Esophagus mucosa (tissue), 1 donor: ENCODE measurements around the gene DENND6B. TPM values are rescaled to one million over a fixed set of nuclear protein-coding genes. Genes with fewer than 3 reads are reported as not detected.

Experiments used
- ATAC-seq: fragments of 200-7000 bp; cut with Tn5 transposase; one replicate; pipeline ENCODE4 v1.9.1; 2020
- total RNA-seq: library from RNA; stranded (reverse); gene quantifications from one replicate; pipeline ENCODE4 v1.2.4, GENCODE V29; 2023
- donor health status: DM: yes; HTN: yes; CAD: no.

The DENND6B gene
- total RNA-seq, 1 donor from 2014 or later = 2.3 TPM

DNA sequence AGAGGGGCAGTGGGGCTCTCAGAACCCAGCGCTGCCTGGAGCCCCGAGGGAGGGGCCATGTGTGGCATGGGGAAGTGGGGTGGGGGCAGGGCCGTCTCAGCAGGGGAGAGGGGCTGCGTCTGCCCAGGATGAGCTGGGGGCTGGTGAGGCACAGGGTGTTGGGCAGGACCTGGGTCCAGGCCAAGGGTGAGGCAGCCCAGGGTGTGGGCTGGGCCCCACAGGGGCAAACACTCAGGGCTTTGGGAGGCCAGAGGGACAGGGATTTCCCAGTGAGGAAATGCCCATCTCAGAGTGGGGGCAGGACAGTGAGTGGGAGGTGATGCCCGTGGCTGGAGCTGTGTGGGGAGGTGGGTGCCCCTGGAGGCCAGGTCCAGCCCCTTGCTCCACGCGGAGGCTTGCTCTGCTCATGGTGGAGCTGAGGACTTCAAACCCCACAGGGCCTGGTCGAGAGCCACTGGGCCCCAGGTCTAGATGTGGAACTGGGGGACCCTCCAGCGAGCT, 24.7 kb downstream of the DENND6B start:
- peak; percentile 5 for ATAC-seq

DNA sequence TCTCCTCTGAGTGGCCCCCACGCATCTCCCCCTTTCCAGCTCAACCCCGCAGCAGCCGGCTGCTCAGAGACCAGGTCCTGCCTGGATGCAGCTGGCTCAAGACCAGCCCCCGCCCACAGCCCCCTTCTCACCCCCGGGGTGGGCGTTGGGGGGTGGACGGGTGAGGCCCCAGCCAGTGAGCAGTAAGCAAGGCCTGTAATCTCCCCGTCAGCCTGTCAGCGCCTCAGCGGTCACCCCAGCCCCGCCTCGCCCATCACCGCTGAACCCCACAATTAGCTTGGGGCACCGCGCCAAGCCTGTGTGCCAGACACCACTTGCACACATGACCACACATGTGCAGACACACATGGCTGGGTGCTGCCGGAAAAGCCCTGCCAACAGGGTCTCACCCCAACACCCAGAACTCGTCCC, 25.2 kb downstream of the DENND6B start:
- ATAC-seq = peak; percentile 9

DNA sequence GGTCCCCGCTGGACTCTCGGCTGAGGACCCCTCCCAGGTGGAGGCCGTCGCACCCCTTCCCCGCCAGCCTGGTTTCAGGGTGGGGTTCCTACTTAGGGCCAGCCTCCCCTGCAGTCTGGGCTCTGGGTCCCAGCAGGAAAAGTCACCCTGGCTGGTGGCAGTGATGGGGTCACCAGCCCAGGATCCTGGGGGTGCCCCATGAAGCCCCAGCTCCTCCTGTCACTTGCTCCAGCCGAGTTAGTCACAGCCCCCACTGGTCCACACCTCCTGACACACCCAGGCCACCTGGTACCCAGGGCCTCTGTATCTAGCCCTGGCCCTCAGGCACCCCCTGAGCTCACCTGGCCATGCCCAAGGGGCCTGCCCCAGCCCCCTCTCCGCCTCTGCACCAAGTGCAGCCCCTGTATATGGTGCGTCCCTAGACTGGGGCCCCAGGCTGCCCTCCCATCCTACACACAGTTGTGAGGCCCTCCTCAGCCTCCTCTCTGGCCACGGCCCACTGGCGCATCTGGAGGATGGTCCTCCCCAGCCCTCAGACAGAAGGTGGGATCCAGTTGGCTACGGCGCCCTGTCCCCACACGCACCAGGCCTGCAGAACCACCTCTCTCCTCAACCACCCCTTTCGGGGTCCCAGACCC, 26.1 kb downstream of the DENND6B start:
- ATAC-seq = no peak

DNA sequence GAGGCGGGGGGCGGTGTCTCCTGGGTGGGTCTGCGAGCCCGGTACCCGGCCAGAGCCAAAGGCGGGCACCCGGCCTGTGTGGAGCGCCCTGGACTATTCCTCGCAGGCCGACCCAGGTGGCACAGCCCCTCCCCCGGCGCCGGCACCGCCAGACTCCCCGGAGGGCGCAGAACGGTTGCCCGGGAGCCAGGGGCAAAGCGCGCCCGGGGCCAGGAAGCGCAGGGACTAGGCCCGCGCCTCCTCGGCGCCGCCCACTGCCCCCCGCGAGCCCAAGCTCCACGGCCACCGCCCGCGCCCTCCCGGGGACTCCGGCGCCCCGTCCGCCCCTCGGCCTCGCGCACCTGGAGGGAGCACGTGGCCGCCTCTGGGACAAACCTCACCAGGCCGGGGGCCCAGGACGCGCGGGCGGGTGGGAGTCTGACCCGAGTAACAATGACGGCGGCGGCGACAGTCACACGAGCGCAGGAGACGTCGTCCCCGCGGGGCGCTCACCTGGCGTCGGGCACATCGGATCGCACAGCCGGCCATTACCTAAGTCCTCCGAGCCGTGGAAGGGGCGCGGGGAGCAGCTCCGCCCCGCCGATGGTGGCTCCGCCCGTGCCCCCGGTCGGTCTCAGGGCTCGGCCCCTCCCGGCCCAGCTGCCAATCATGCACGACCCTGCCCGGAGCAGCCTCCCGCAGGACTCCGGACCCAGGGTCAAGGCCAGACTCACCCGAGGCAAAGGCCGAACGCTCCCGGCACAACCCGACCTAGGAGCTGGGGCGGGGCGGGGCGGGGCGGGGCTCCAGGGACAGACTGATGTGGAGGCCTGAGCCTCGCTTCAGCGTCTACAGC, 26.8 kb downstream of the DENND6B start:
- no peak for ATAC-seq

DNA sequence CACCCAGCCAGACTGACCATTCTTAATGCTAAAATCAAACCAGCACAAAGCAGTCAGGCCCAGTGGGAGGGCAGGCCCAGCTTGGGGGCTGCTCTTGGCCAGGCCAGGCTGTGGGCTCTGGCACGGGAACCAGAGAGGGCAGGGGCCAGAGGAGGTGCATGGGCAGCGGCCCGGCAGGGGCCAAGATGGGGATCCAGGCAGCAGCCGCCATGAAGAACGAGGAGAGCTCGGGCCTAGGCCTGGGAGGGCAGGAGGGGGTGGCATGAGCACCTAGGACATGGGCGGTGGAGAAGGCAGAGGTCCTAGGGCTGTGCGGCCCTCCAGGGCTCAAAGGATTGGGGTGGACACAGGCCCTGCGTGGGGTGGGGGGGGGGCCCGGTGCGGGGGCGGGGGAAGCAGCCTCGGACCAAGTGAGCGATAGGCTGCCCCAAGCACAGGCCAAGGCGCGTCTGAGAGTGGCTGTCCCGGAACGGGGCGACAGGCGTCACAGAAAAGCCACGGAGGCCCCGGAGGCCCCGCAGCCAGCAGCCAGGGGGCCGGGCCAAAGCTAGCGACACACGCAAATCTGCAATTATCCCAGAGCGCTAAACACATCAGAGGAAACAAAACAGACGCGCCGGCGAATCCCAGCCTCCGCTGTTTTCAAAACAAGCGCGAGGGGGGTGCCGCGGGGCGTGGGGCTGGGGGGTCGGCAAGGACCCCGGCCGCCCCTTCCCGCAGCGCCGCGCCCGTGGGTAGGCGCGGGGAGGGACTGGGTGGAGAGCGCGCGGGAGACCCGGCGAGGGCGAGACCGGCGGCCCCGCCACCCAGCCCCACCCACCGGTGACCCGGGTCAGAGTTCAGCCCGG, 27.7 kb downstream of the DENND6B start:
- no peak for ATAC-seq

DNA sequence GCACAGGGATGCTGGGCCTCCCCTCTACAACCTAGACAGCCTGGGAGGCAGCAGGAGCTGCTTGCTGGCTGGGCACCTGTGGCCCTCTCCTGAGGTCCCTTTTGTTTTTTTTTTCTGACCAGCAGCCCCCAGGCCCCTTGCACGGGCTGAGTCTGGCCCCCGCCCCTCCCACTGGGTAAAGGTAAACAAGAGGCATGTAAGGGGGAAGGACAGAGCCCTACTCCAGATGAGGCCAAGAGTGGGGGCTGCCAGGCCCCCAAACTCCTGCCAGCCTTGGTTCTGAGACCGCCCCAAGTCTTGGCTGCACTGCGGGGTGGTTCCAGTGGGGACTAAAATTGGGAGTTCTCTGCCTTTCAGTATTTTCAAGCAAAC, 28.6 kb downstream of the DENND6B start:
- no peak for ATAC-seq

DNA sequence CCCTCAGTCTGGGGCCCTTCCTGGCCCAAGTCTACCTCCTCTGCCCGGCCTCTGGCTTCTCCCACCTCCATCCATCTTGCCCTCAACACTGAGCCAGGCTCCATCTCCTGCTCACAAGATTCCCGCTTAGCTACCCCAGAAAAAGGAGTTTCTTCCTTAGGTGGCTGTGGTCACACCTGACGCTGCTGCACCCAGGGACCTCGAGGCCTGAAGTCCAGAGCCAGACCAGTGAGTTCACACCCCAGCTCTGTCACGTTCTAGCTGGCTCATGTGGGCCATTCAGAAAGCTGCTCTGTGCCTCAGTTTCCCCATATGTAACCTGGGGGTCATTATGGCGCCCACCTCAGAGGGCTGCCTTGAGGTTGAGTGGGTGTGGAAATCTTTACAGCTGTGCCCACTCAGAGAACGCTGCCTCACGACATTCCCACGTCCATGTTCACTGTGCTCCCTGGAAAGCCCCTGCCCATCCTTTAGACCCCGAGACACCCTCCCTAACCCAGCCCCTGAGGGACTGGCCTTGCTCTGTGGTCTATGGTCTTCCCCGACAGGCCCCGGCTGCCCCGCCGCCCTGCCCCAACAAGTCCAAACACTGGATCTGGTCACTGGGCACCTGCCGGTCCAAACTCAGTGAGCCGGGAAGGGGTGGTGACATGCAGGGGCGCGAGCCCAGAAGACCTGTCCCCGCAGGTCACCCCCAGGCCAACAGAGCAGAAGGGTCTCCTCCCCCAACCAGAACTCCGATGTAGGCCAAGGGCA, 29.1 kb downstream of the DENND6B start:
- ATAC-seq = no peak

DNA sequence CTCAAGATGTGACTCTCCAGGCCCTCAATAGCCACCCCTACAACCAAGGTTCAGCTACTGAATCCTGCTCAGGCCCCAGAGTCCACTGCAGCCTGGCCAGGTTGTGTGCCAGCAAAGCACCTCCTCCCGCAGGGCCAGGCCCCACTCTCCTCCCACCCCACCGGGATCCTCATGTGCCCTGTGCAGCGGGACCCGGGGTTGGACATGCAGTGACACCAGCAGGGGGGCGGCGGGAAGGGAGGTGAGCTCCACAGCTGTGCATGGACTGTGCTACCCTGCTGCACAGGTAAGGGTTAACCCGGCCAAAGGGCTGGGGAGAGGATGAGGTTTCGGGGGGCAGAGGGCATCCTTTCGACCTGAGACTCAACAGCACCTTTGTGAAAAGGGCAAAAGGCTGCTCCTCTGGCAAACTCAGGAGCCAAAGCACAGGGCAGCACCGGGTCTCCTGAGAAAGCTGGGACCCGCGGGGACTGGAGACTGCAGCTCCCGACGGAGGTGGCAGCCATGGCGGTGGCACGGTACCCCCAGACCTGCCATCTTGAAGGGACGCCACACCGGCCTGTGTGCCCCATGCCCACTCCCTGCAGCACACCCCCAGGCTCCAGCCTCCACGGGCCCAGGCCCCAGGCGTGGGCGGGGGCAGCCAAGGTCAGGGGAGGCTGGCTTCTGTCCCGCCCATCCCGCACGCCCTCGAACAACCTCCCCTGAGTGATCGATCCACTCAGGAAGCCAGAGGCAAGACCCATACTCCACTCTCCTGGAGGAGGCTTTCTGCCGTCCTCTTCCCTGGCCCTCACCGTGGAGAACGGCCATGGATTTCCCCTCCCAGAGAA, 29.9 kb downstream of the DENND6B start:
- no peak for ATAC-seq

DNA sequence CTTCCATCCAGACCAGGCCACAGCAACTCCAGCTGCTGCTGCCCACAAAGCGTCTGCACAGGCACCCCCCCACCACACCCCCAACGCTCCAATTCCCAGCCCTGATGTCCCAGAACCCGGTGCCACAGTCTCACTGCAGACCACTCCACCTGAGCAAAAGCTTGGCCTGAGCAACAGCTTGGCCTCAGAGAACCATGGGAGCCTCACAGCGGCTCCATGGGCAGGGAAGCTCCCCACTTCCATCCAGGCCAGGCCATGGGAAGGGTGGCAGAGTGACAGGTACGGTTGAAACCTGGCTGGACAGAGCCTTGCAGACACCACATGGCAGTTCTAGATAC, 32.5 kb downstream of the DENND6B start:
- no peak for ATAC-seq

DNA sequence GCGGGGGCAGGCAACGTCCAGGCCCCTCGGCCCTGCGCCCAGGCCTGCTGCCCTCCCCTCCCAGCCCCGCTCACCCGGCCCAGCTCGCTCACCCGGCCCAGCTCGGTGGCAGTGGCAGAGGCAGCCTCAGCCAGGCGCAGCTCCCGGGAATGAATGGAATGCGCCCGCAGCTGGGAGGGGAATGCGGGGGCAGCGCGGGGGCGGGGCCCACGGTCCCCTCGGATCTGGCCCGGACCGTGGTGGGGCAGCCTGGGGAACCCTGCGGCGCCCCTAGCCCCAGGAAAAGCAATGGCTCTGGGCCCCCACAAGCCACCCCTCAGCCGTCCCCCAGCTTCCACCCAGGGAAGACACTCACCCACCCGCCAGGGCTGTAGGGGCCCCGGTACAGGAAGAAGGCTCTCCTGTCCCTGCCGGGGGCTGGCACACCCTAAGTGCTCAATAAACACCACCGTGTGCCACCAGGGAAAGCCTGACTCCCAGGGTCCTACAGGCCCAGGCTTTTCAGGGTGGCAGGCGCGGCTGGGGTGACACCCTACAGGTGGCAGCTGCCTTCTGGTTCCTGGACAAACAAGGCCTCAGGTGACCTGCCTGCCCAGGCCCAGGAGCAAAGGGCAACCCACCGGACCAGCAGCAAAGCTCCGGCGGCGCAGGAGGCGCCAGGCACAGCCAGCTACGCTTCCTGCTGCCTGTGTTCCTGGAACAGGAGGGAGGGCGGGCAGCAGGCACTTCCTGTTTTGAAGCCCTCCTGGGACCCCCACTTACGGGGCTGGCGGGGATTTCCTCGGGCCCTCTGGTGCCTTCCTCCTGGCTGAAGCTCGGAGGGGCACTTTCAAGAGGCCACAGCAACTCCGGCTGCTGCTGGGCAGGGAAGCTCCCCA, 33.1 kb downstream of the DENND6B start:
- peak; percentile 65 for ATAC-seq

DNA sequence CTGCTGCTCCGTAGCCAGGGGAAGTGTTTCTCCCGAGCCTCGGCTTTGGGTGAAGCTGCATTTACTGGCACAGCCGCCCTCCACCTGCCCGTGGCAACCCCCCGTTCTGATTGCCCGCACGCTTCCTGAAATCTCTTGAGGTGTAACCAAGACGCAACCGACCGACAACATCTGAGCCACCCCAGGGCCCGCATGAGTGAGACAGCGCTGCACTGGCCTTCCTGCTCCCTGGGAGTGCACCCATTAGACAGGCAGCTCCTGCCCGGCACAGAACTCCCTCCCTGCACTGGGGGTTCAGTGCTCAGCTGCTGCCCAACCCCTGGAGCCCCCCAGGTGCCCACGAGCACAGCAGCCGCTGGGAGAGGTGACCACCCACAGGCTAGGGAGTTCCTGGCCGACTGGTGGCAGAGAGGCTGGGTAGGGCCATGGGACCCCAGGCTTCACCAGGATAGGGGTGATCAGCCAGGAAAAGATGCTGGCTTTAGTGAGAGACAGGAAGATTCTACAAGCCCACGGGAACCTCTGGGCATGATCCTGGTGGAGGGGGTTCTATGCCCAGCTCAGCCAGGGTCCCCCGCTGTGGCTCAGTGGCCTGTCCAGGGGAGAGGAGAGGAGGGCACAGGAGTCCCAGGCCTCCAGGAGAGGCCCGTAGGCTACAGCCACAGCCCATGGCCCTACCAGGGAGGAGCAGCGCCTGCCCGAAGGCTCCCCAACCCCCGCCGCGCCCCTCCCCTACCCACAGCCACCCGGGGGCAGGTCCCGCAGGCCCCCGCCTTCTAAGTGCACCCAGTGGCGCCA, 34.0 kb downstream of the DENND6B start:
- ATAC-seq = no peak

DNA sequence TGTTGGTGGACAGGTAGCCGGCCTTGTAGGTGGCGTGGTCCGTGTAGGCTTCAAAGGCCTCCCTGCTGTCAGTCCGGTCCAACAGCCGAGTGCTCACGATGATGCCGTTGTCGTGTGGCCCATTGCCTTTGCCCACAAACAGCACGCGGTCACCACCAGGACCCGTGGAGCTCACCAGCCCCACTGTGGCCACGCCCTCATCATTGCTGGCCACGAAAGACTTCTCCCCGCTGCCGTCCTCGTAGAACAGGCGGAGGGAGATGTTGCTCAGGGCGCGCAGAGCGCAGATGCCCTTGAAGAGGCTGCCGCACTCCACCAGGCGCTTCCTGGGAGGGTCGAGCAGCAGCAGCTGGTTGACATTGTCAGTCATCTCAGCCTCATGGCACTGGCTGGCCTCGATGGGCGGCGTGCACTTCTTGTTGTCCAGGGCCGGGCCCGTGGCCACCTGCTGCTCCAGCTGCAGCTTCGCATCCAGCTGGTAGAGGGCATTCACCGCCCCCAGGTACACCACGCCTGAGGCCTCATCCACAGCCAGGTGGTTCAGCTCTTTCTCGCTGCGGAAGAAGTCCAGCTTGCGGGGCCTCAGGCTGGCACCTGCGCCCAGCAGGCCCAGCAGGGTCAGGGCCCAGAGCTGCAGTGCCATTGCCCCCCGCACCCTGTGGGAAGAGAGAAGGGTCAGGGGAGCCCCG, 36.7 kb downstream of the DENND6B start:
- no peak for ATAC-seq

DNA sequence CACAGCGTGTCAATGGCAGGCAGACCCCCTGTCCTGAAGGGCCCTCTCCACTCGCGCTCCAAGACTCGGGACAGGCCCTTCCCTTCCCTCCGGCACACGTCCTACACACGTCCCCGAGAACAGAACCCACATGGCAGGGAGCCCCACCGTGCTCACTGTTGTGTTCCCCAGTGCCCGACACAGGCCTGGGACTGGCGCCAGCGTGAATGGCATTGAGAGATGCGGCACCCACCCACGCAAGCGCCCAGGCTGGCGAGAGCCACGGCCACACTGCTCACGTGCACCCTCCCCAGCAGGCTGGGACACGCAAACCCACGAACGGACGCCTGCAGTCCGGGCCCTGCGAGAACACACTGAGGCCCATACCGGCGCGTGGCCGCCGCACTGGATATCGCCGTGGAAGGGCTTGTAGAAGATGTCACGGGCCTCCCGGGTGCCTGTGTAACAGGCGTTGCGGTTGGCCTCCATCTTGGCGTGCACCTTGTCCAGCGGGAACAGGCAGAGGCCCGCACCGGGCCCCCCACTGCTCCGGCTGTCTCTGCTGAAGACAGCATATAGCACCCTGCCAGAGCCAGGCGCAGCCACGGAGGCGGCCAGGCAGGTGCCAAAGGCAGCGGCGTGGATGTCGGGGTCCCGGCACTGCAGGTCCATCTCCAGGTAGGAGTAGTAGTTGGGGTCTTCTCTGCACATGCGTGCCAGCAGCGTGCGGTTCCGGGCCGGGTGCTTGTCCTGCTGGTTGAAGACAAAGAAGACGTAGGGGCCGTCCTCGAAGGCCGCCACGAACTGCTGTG, 37.5 kb downstream of the DENND6B start:
- ATAC-seq = no peak

DNA sequence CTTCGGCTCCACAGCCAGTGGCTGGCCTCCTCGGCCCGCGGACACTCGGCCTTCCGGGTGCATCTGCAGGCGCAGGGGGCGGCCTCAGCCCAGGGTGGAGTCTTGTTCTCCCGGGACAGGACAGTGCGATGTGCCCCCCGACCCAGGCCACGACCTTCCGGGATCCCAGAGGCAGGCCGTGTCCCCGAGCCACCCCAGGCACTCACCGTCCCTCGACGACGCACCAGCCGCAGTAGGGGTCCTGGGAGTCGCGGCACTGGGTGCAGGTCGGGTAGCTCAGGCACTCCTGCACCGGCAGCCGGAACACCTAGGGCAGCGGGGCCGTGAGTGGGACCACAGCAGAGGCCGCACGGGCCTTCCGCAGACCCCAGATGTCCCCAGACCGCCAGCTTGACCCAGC, 39.1 kb downstream of the DENND6B start:
- no peak for ATAC-seq

DNA sequence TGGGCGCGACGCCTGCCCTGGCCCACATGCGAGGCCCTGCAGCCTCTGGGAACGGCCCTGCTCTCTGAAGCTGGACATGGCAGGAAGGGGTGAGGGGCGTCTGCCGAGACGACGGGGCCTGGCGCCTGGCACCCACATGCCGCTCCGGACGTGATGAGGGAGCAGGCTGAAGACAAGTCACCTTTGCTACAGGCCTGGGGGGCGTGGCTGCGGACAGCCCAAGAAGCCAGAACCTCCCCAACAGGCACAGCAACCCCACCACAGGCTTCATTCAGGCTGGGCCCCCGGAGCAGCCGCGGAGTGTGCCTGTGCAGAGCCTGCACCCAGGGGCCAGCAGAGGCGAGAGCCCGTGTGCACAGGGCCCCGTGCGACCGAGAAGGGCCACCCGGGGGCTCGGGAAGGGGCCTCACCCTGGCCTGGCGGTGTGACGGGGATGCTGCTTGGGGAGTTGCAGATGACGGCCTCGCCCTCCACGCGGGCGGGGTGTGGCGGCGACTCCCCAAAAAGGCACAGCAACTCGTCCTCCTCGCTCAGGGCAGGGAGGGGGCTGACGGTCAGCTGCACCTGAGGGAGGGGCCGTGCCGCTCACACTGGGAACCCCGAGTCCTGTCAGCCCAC, 40.0 kb downstream of the DENND6B start:
- no peak for ATAC-seq

DNA sequence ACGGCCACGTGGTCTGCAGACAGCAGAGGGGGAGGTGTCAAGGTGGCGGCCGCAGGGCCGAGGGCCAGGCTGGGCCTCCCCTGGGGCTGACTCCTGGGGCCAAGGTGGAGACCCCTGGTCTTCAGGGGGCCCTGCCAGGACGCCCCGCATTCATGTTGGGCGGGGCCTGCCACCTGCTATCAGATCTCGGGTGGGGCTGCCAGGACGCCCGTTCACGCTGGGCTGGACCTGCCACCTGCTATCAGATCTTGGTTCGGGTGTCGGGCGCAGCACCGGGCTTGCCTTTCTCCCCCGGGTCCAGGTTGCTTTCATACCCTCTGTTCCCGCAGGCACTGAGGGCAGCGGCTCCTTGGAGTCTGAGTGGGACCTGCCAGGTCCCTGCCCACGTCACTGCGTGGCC, 40.5 kb downstream of the DENND6B start:
- ATAC-seq = no peak

DNA sequence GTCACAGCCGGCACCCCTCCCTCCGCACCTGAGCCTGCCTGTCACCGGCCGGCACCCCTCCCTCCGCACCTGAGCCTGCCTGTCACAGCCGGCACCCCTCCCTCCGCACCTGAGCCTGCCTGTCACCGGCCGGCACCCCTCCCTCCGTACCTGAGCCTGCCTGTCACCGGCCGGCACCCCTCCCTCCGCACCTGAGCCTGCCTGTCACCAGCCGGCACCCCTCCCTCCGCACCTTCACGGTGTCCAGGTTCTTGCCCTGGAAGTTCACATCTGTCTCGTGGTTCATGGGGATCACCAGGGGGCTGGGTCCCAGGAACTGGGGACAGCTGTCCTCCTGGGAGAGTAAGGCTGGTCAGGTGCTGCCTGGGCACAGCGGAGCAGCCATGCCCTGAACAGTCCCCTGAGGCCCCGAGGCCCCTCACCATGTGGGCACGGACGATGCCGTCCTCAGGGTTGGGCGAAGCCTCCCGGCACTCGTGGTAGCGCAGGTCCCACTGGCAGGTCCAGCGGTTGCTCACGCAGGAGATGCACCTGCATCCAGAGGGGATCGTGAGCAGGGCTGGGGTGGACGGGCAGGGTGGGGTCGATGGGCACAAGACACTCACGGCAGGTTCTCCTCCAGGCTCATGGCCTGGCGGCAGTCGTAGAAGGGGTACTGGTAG, 41.1 kb downstream of the DENND6B start:
- ATAC-seq = no peak
